Karpas-422 (cell line): Measurements from ENCODE around the gene COLEC12. TPM values are rescaled to one million over a fixed set of nuclear protein-coding genes. Genes with fewer than 3 reads are reported as not detected.

Experiments
- DNase-seq: peaks from one replicate; pipeline ENCODE4 v3.0.0-alpha.2; 2015
- H2AFZ ChIP-seq: fragments of 200-600 bp; sonication (generic); 2 replicates; pipeline ENCODE4 v1.6.1; 2014; ENCODE audit warnings: antibody characterized with exemption, low read length, mixed read lengths
- H3K27ac ChIP-seq: fragments of 200-600 bp; sonication (generic); 2 replicates; pipeline ENCODE4 v1.5.1; 2014; ENCODE audit warnings: mild to moderate bottlenecking, low read length, moderate library complexity
- H3K27me3 ChIP-seq: fragments of 200-600 bp; sonication (generic); 2 replicates; pipeline ENCODE4 v1.6.1; 2014; ENCODE audit warnings: low read length, mixed read lengths
- H3K36me3 ChIP-seq: fragments of 200-600 bp; sonication (generic); 2 replicates; pipeline ENCODE4 v1.6.1; 2014; ENCODE audit warnings: low read length, mixed read lengths; ENCODE audit not compliant: insufficient read depth
- H3K4me1 ChIP-seq: fragments of 200-600 bp; sonication (generic); 2 replicates; pipeline ENCODE4 v1.6.1; 2014; ENCODE audit warnings: mild to moderate bottlenecking, low read length, mixed read lengths
- H3K4me2 ChIP-seq: fragments of 200-600 bp; sonication (generic); 2 replicates; pipeline ENCODE4 v1.6.1; 2014; ENCODE audit warnings: low read length, low read depth, mild to moderate bottlenecking; ENCODE audit not compliant: poor library complexity, severe bottlenecking
- H3K4me3 ChIP-seq: fragments of 200-600 bp; sonication (generic); 2 replicates; pipeline ENCODE4 v1.5.1; 2014; ENCODE audit warnings: mild to moderate bottlenecking, antibody characterized with exemption, low read length, mixed read lengths
- H3K79me2 ChIP-seq: fragments of 200-600 bp; sonication (generic); 2 replicates; pipeline ENCODE4 v1.6.1; 2014; ENCODE audit warnings: mild to moderate bottlenecking, low read length, mixed read lengths
- H3K9ac ChIP-seq: fragments of 200-600 bp; sonication (generic); 2 replicates; pipeline ENCODE4 v1.6.0; 2014; ENCODE audit warnings: low read length
- H3K9me2 ChIP-seq: fragments of 200-600 bp; sonication (generic), shearing (Covaris generic); replicated peaks from 2 replicates; pipeline ENCODE4 v1.6.0; 2014; ENCODE audit warnings: mild to moderate bottlenecking, low read length, moderate library complexity; ENCODE audit not compliant: insufficient read depth
- H3K9me3 ChIP-seq: fragments of 300-700, 200-600 bp; sonication (generic); 2 replicates; pipeline ENCODE4 v1.6.1; 2014; ENCODE audit warnings: low read length, mixed read lengths
- H4K20me1 ChIP-seq: fragments of 200-600 bp; sonication (generic); 2 replicates; pipeline ENCODE4 v1.6.1; 2014; ENCODE audit warnings: mild to moderate bottlenecking, antibody characterized with exemption, low read length, low read depth; ENCODE audit not compliant: insufficient read depth
- total RNA-seq: library from RNA; depleted of rRNA; stranded (reverse); fragments of >200 nt; shearing (Covaris generic); gene quantifications from 2 replicates; pipeline ENCODE4 v1.2.3, GENCODE V29; 2014; ENCODE audit warnings: low replicate concordance

Gene COLEC12
- total RNA-seq, 1 experiment from 2014 or later = not detected

- no peaks in the 10 kb centered on the region for H3K36me3 ChIP-seq
- H3K27me3 ChIP-seq = no peaks in the 10 kb centered on the region
- no peak overlapping the region for H2AFZ ChIP-seq
- H3K4me1 ChIP-seq = no peaks in the 10 kb centered on the region
- H3K4me3 ChIP-seq = no peak overlapping the region
- no peak overlapping the region for H3K4me2 ChIP-seq
- no peaks in the 10 kb centered on the region for H3K9me2 ChIP-seq
- H3K9me3 ChIP-seq = no peaks in the 10 kb centered on the region
- DNase-seq = no peak
- no peaks in the 10 kb centered on the region for H4K20me1 ChIP-seq
- H3K9ac ChIP-seq = no peak overlapping the region
- H3K79me2 ChIP-seq = no peaks in the 10 kb centered on the region
- H3K27ac ChIP-seq = no peak overlapping the region
Measured at GRCh38 chr18:498931-499775, 1.3 kb downstream of the COLEC12 start.

GRCh38 chr18:497688-498087 lies 2.8 kb downstream of the COLEC12 start:
- H3K27me3 ChIP-seq = no peaks in the 10 kb centered on the region
- no peaks in the 10 kb centered on the region for H3K9me3 ChIP-seq
- H3K79me2 ChIP-seq = no peaks in the 10 kb centered on the region
- H3K9ac ChIP-seq = no peak overlapping the region
- no peaks in the 10 kb centered on the region for H4K20me1 ChIP-seq
- no peaks in the 10 kb centered on the region for H3K9me2 ChIP-seq
- no peak overlapping the region for H2AFZ ChIP-seq
- H3K4me1 ChIP-seq = no peaks in the 10 kb centered on the region
- H3K4me2 ChIP-seq = no peak overlapping the region
- H3K4me3 ChIP-seq = no peak overlapping the region
- DNase-seq = no peak
- no peaks in the 10 kb centered on the region for H3K36me3 ChIP-seq
- no peak overlapping the region for H3K27ac ChIP-seq

GRCh38 chr18:495452-495851 lies 5.0 kb downstream of the COLEC12 start:
- no peak overlapping the region for H3K4me2 ChIP-seq
- H4K20me1 ChIP-seq = no peaks in the 10 kb centered on the region
- H3K4me1 ChIP-seq = no peaks in the 10 kb centered on the region
- no peak overlapping the region for H3K27ac ChIP-seq
- no peak overlapping the region for H3K4me3 ChIP-seq
- H3K79me2 ChIP-seq = no peaks in the 10 kb centered on the region
- H3K27me3 ChIP-seq = no peaks in the 10 kb centered on the region
- no peaks in the 10 kb centered on the region for H3K9me3 ChIP-seq
- no peak for DNase-seq
- no peaks in the 10 kb centered on the region for H3K36me3 ChIP-seq
- H2AFZ ChIP-seq = no peak overlapping the region
- no peaks in the 10 kb centered on the region for H3K9me2 ChIP-seq
- no peak overlapping the region for H3K9ac ChIP-seq

GRCh38 chr18:495017-495416 lies 5.5 kb downstream of the COLEC12 start:
- Histone ChIP-seq H3K79me2 (no peaks in the 10 kb centered on the region), H3K9ac (no peak overlapping the region), H3K4me2 (no peak overlapping the region), H3K27ac (no peak overlapping the region), H3K4me1 (no peaks in the 10 kb centered on the region), H3K27me3 (no peaks in the 10 kb centered on the region), H3K9me2 (no peaks in the 10 kb centered on the region), H3K4me3 (no peak overlapping the region), H3K9me3 (no peaks in the 10 kb centered on the region), H3K36me3 (no peaks in the 10 kb centered on the region), H4K20me1 (no peaks in the 10 kb centered on the region), H2AFZ (no peak overlapping the region)
- no peak for DNase-seq

GRCh38 chr18:493986-494983 lies 6.2 kb downstream of the COLEC12 start:
- no peaks in the 10 kb centered on the region for H3K36me3 ChIP-seq
- H3K9me2 ChIP-seq = no peaks in the 10 kb centered on the region
- no peak overlapping the region for H3K4me3 ChIP-seq
- DNase-seq = no peak
- H4K20me1 ChIP-seq = no peaks in the 10 kb centered on the region
- no peak overlapping the region for H2AFZ ChIP-seq
- H3K4me2 ChIP-seq = no peak overlapping the region
- H3K9me3 ChIP-seq = no peaks in the 10 kb centered on the region
- no peaks in the 10 kb centered on the region for H3K79me2 ChIP-seq
- no peaks in the 10 kb centered on the region for H3K4me1 ChIP-seq
- H3K27ac ChIP-seq = no peak overlapping the region
- H3K9ac ChIP-seq = no peak overlapping the region
- no peaks in the 10 kb centered on the region for H3K27me3 ChIP-seq

GRCh38 chr18:492451-492850 lies 8.1 kb downstream of the COLEC12 start:
- Histone ChIP-seq H3K9me2 (no peaks in the 10 kb centered on the region), H3K9ac (no peak overlapping the region), H3K4me2 (no peak overlapping the region), H3K36me3 (no peaks in the 10 kb centered on the region), H2AFZ (no peak overlapping the region), H3K27me3 (no peaks in the 10 kb centered on the region), H3K27ac (no peak overlapping the region), H4K20me1 (no peaks in the 10 kb centered on the region), H3K4me1 (no peaks in the 10 kb centered on the region), H3K4me3 (no peak overlapping the region), H3K9me3 (no peaks in the 10 kb centered on the region), H3K79me2 (no peaks in the 10 kb centered on the region)
- DNase-seq = no peak

- H3K9ac ChIP-seq = no peak overlapping the region
- no peak for DNase-seq
Measured at GRCh38 chr18:490624-491023, 9.9 kb downstream of the COLEC12 start.

GRCh38 chr18:490024-490366 lies 10.5 kb downstream of the COLEC12 start:
- Histone ChIP-seq H3K27ac (no peak overlapping the region), H3K9me2 (no peaks in the 10 kb centered on the region), H3K79me2 (no peaks in the 10 kb centered on the region), H3K9ac (no peak overlapping the region), H3K4me3 (no peak overlapping the region), H3K4me1 (no peaks in the 10 kb centered on the region), H4K20me1 (no peaks in the 10 kb centered on the region), H3K27me3 (no peaks in the 10 kb centered on the region), H2AFZ (no peak overlapping the region), H3K9me3 (peaks cover 4% of the 10 kb centered on the region; the same call in 1 of the 2 replicates), H3K36me3 (no peaks in the 10 kb centered on the region), H3K4me2 (no peak overlapping the region)
- no peak for DNase-seq

More at GRCh38 chr18:490624-491023, 9.9 kb downstream of the COLEC12 start:
- H3K9me2 ChIP-seq = no peaks in the 10 kb centered on the region
- no peak overlapping the region for H3K4me2 ChIP-seq
- no peaks in the 10 kb centered on the region for H4K20me1 ChIP-seq
- no peak overlapping the region for H2AFZ ChIP-seq
- H3K4me1 ChIP-seq = no peaks in the 10 kb centered on the region
- no peaks in the 10 kb centered on the region for H3K27me3 ChIP-seq
- H3K36me3 ChIP-seq = no peaks in the 10 kb centered on the region
- no peak overlapping the region for H3K27ac ChIP-seq
- H3K9me3 ChIP-seq = peaks cover 4% of the 10 kb centered on the region; the same call in 1 of the 2 replicates
- no peaks in the 10 kb centered on the region for H3K79me2 ChIP-seq
- H3K4me3 ChIP-seq = no peak overlapping the region
